ENCODE results near the gene ABLIM2.

ABLIM2 gene

GRCh38 chr4:8015512-8015911, 143.1 kb downstream of the ABLIM2 start:
- no peak for DNase-seq

GRCh38 chr4:8013976-8014726, 144.5 kb downstream of the ABLIM2 start:
- no peak for DNase-seq

GRCh38 chr4:8012517-8012916, 146.1 kb downstream of the ABLIM2 start:
- no peak for DNase-seq

- DNase-seq = no peak
These were observed 148.0 kb downstream of the ABLIM2 start for GRCh38 chr4:8010618-8011017.

- no peak for DNase-seq
These were observed 148.7 kb downstream of the ABLIM2 start for GRCh38 chr4:8009710-8010511.

- no peak for DNase-seq
These were observed 149.5 kb downstream of the ABLIM2 start for GRCh38 chr4:8009097-8009496.

- DNase-seq = no peak
These were observed 150.2 kb downstream of the ABLIM2 start for GRCh38 chr4:8008391-8008790.

- no peak for DNase-seq
These were observed 151.0 kb downstream of the ABLIM2 start for GRCh38 chr4:8007581-8007980.

GRCh38 chr4:8006471-8006870, 152.1 kb downstream of the ABLIM2 start:
- no peak for DNase-seq

- no peak for DNase-seq
These were observed 152.8 kb downstream of the ABLIM2 start for GRCh38 chr4:8005814-8006215.

- no peak for DNase-seq
These were observed 153.4 kb downstream of the ABLIM2 start for GRCh38 chr4:8005033-8005808.

GRCh38 chr4:8004066-8004465, 154.5 kb downstream of the ABLIM2 start:
- no peak for DNase-seq

- no peak for DNase-seq
These were observed 155.9 kb downstream of the ABLIM2 start for GRCh38 chr4:8002525-8003309.

- DNase-seq = no peak
These were observed 156.9 kb downstream of the ABLIM2 start for GRCh38 chr4:8001564-8002355.

- DNase-seq = no peak
These were observed 157.7 kb downstream of the ABLIM2 start for GRCh38 chr4:8000721-8001491.

GRCh38 chr4:8000247-8000646, 158.4 kb downstream of the ABLIM2 start:
- DNase-seq = no peak

- DNase-seq = no peak
These were observed 158.9 kb downstream of the ABLIM2 start for GRCh38 chr4:7999695-8000094.

- no peak for DNase-seq
These were observed 159.3 kb downstream of the ABLIM2 start for GRCh38 chr4:7999279-7999678.

GRCh38 chr4:7998447-7998846, 160.2 kb downstream of the ABLIM2 start:
- no peak for DNase-seq

GRCh38 chr4:7995866-7996265, 162.7 kb downstream of the ABLIM2 start:
- DNase-seq = no peak

GRCh38 chr4:7995135-7995534, 163.5 kb downstream of the ABLIM2 start:
- no peak for DNase-seq

Measured in stimulated activated CD8-positive, alpha-beta memory T cell treated with anti-CD3 and anti-CD28 coated beads, Interleukin-4, amount 100 ng/mL, for 48 hours (primary cell).